Smooth muscle cell (in vitro differentiated cells): ENCODE results near the gene STK32B. TPM values are rescaled to one million over a fixed set of nuclear protein-coding genes. Genes with fewer than 3 reads are reported as not detected.

Source experiments
- DNase-seq: peaks from one replicate; lab custom pipeline; 2025; ENCODE audit not compliant: unreplicated experiment; lab: John Stamatoyannopoulos, UW
- H2AFZ ChIP-seq: fragments of 200-600 bp; sonication (generic); 2 replicates; pipeline ENCODE4 v1.6.0; 2016; ENCODE audit warnings: antibody characterized with exemption, low read depth, mild to moderate bottlenecking
- H3F3A ChIP-seq: fragments of 200-600 bp; sonication (generic); 2 replicates; pipeline ENCODE4 v1.6.0; 2017; ENCODE audit warnings: antibody characterized with exemption, low read depth
- H3K27ac ChIP-seq: fragments of 200-600 bp; sonication (generic); 2 replicates; pipeline ENCODE4 v1.5.1; 2016; ENCODE audit warnings: low read depth, mild to moderate bottlenecking
- H3K27me3 ChIP-seq: fragments of 200-600 bp; sonication (generic); 2 replicates; pipeline ENCODE4 v1.6.1; 2016; ENCODE audit warnings: low read depth, mild to moderate bottlenecking
- H3K36me3 ChIP-seq: fragments of 200-600 bp; sonication (generic); 2 replicates; pipeline ENCODE4 v1.5.1; 2016; ENCODE audit warnings: low read depth
- H3K4me1 ChIP-seq: fragments of 200-600 bp; sonication (generic); 2 replicates; pipeline ENCODE4 v1.5.1; 2016; ENCODE audit warnings: low read depth
- H3K4me2 ChIP-seq: fragments of 200-600 bp; sonication (generic); 2 replicates; pipeline ENCODE4 v1.6.0; 2016; ENCODE audit warnings: mild to moderate bottlenecking
- H3K4me3 ChIP-seq: fragments of 200-600 bp; sonication (generic); 2 replicates; pipeline ENCODE4 v1.5.1; 2016; ENCODE audit warnings: mild to moderate bottlenecking
- H3K79me2 ChIP-seq: fragments of 200-600 bp; sonication (generic); 2 replicates; pipeline ENCODE4 v1.6.0; 2016; ENCODE audit warnings: low read depth, mild to moderate bottlenecking
- H3K9ac ChIP-seq: fragments of 200-600 bp; sonication (generic); 2 replicates; pipeline ENCODE4 v1.6.0; 2016; ENCODE audit warnings: low read depth
- H3K9me3 ChIP-seq: fragments of 200-600 bp; sonication (generic); replicated peaks from 2 replicates; pipeline ENCODE4 v1.5.1; 2016; ENCODE audit warnings: low read depth
- H4K20me1 ChIP-seq: fragments of 200-600 bp; sonication (generic); 2 replicates; pipeline ENCODE4 v1.6.0; 2016; ENCODE audit warnings: low read depth
- WGBS: methylation state at CpG from one replicate; pipeline ENCODE4 v1.1.7; 2016; ENCODE audit warnings: low lambda C conversion rate; 5-methylcytosine and 5-hydroxymethylcytosine counted together
- polyA plus RNA-seq: library from polyadenylated mRNA; unstranded; fragments of >200 nt; fragmentation: Nextera tagmentation; extraction: Ambion mirVana; gene quantifications from 2 replicates; pipeline ENCODE4 v1.2.1, GENCODE V29; 2016
- total RNA-seq: library from RNA; depleted of rRNA; stranded (reverse); fragments of >200 nt; gene quantifications from 2 replicates; pipeline ENCODE4 v1.2.3, GENCODE V29; 2014
- TF ChIP-seq, protein P1 (sequence below): fragments of 200-600 bp; sonication (generic); IDR thresholded peaks from 2 replicates; pipeline ENCODE4 v1.5.1; 2017; ENCODE audit warnings: borderline replicate concordance, mild to moderate bottlenecking, antibody characterized with exemption; ENCODE audit not compliant: insufficient read depth, poor library complexity, severe bottlenecking

The STK32B gene
- total and polyA plus RNA-seq, 2 experiments from 2014 or later: 3.5 to 4.0 TPM

DNA sequence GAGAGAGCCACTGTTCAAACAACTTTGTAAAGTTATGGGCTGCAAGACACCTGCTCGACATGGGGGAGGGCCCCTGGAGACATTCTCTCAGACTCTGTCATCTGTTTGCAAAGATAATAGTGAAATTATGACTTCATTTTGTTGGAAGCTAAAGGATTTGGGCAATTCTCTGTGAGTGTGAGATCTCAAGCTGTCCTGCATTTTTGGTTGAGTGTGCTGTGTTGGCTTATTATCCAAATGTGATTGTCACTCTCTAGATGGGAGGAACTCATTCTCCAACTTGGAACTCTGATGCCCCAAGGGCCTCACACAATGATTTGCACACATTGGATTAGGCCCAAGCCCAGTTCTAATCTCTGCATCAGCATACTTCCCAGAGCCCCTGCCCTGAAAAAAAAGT, 63.7 kb downstream of the STK32B start:
- TF ChIP-seq, protein P1, sequence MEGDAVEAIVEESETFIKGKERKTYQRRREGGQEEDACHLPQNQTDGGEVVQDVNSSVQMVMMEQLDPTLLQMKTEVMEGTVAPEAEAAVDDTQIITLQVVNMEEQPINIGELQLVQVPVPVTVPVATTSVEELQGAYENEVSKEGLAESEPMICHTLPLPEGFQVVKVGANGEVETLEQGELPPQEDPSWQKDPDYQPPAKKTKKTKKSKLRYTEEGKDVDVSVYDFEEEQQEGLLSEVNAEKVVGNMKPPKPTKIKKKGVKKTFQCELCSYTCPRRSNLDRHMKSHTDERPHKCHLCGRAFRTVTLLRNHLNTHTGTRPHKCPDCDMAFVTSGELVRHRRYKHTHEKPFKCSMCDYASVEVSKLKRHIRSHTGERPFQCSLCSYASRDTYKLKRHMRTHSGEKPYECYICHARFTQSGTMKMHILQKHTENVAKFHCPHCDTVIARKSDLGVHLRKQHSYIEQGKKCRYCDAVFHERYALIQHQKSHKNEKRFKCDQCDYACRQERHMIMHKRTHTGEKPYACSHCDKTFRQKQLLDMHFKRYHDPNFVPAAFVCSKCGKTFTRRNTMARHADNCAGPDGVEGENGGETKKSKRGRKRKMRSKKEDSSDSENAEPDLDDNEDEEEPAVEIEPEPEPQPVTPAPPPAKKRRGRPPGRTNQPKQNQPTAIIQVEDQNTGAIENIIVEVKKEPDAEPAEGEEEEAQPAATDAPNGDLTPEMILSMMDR: no peak
- Histone ChIP-seq H3K4me2 (no peak overlapping the region), H4K20me1 (no peaks in the 10 kb centered on the region), H3F3A (no peaks in the 10 kb centered on the region), H2AFZ (no peak overlapping the region), H3K9me3 (no peaks in the 10 kb centered on the region), H3K27ac (no peak overlapping the region), H3K27me3 (no peaks in the 10 kb centered on the region), H3K79me2 (no peaks in the 10 kb centered on the region), H3K4me1 (no peaks in the 10 kb centered on the region), H3K36me3 (no peaks in the 10 kb centered on the region), H3K4me3 (no peak overlapping the region), H3K9ac (no peak overlapping the region)
- 68% methylated on average over 1 of the region's 1 CpG for WGBS
- DNase-seq: no peak

DNA sequence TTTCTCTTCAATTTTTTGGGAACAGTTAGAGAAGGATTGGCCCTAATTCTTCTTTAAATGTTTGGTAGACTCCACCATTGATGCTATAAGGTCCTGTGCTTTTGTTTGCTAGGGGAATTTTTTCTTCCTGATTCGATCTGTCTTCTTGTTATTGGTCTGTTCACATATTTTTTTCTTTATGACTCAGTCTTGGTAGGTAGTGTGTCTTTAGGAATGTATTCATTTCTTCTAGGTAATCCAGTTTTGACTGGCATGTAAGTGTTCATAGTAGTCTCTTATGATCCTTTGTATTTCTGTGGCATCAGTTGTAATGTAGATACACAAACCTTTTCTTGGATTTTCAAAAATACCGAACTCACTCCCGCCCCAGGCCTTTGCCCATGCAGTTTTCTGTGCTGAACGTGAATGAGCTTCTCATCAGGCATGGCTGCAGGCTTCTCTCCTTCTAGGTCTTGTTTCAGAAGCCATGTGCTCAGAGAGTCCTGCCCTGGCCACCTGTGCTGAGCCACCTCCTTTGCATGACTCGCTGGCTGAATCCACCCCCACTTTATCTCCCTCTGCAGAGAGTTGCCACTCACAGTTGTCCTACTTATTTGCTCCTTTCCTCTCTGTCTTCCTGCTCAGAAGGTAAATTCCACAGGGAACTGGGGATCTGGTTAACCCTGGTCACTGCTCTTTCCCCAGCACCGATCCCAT, 67.0 kb downstream of the STK32B start:
- H3K79me2 ChIP-seq: no peaks in the 10 kb centered on the region
- no peaks in the 10 kb centered on the region for H3K9me3 ChIP-seq
- H3K4me1 ChIP-seq: no peaks in the 10 kb centered on the region
- no peak overlapping the region for H3K9ac ChIP-seq
- WGBS: 92% methylated on average over 6 of the region's 6 CpGs
- no peaks in the 10 kb centered on the region for H3K27me3 ChIP-seq
- TF ChIP-seq, protein P1: no peak
- no peaks in the 10 kb centered on the region for H4K20me1 ChIP-seq
- no peak overlapping the region for H3K27ac ChIP-seq
- H3F3A ChIP-seq: no peaks in the 10 kb centered on the region
- no peak overlapping the region for H2AFZ ChIP-seq
- no peak overlapping the region for H3K4me3 ChIP-seq
- H3K36me3 ChIP-seq: no peaks in the 10 kb centered on the region
- no peak overlapping the region for H3K4me2 ChIP-seq
- DNase-seq: no peak

DNA sequence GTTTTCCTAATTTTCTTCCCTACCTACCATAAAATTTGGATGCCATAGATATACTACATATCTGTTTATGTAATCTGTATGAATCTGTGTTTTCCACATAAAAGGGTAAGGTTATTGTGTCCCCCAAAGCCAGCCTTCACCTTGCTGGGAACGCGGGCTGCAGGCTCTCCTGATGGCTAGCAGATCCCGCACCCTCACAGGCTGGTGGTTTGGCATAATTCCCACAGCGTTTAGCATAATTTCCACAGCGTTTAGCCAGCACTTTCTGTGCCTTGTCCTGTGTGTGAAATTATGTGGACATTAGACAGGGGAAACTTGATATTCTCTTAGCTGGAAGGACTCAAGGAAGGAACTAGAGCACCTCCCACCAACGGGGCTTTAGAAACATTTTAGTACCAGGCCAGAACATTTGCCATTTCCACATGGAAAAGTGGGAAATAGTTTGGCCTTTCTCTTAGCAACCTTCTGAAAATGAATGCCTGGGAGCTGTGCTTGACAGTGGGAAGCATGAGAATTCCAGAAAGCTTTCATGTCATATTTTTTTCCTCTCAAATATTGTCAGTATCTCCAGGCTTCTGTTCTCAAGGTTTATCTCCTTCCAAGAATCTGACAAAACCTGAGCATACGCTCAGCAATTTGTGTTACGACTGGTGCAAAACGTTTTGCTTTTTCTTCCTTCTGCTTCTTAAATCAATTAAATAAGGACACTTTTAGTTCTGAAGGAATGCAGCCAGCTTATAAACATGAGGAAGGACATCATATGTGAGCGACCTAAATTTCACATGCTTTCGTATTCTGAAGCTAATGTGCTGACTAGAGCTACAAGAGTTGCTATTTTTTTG, 67.9 kb downstream of the STK32B start:
- H2AFZ ChIP-seq: no peak overlapping the region

More for the DNA sequence above, 67.9 kb downstream of the STK32B start:
- TF ChIP-seq, protein P1: no peak
- Histone ChIP-seq H3K79me2 (no peaks in the 10 kb centered on the region), H3K9me3 (no peaks in the 10 kb centered on the region), H3K4me3 (no peak overlapping the region), H3K4me2 (no peak overlapping the region), H3K27ac (no peak overlapping the region), H4K20me1 (no peaks in the 10 kb centered on the region), H3F3A (no peaks in the 10 kb centered on the region), H3K36me3 (no peaks in the 10 kb centered on the region), H3K4me1 (no peaks in the 10 kb centered on the region), H3K27me3 (no peaks in the 10 kb centered on the region), H3K9ac (no peak overlapping the region)
- no peak for DNase-seq
- WGBS: 84% methylated on average over 11 of the region's 11 CpGs
